Suppressor macrophage (primary cell): Measurements from ENCODE around the gene GOPC.
"Not testable (repeated sequence)": the region's sequence is repeated elsewhere in the genome, so short reads cannot be mapped to it uniquely, and the experiment has no call there.

ENCODE experiments used
- DNase-seq, 4 experiments: peaks; one replicate each; pipeline ENCODE4 v3.0.0-alpha.2; 2020 to 2022

The GOPC gene

DNA sequence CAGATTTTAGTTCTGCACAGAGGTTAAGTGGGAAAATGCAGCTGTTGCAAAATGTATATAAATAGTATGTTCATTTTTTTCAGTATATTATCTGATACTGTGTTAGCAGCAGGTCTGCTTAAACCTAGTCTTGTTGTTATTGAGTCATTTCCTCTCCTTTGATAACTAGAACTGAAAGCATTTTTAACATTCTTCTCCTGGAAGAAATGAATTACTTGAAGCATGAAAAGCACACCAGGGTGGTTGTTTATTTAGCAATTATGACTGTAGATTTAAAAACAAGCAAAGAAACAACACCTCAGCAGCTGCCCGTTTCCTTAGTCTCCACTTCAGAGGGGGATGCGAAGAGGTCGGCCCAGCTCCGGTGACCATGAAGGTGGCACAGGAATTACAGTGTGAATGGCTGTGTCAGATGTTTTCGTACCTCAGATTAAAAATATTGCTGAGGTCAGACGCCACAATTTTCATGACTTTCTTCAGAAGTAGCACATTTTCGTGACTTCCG is 53.5 kb downstream of the GOPC start:
- DNase-seq: no peak

DNA sequence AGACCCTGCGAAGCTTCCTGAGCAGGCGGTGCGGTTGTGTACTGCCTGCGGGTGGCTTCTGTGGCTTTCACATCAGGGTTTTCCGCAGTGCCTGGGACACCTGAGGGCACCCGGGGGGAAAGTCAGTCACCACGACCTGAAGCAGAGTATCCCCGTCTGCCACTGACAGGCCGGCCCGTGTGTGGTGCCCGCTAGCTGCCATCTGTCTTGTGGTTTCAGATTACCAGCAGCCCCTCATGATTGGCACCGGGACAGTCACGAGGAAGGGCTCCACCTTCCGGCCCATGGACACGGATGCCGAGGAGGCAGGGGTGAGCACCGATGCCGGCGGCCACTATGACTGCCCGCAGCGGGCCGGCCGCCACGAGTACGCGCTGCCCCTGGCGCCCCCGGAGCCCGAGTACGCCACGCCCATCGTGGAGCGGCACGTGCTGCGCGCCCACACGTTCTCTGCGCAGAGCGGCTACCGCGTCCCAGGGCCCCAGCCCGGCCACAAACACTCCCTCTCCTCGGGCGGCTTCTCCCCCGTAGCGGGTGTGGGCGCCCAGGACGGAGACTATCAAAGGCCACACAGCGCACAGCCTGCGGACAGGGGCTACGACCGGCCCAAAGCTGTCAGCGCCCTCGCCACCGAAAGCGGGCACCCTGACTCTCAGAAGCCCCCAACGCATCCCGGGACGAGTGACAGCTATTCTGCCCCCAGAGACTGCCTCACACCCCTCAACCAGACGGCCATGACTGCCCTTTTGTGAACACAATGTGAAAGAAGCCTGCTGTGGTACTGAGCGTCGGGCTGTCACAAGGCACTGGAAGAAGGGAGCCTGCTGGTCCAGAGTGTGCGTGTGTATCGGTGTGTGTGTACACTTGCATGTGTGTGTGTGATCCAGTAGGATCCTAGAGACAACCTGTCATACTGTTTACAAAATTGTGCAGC is 54.4 kb downstream of the GOPC start:
- peak; percentile 19 to 50 (median 34) for DNase-seq

DNA sequence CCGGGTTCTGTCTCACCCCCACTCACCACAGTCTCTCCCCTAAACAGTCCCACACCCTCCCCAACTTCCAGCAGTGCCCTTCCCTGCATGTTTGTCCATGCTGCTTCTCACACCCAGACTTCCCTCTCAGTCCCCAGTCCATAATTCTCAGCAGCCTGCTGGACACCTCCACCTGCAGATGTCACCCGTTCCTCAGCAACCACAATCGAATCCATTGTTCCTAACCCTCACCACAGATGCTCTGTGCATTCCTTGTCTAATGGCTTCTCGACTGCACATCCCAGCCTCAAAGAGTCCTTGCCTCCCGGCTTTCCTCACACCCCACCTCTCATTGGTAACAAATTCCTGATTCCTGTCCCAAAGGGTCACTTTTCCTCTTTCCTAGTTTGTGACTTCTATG is 55.6 kb downstream of the GOPC start:
- no peak for DNase-seq

DNA sequence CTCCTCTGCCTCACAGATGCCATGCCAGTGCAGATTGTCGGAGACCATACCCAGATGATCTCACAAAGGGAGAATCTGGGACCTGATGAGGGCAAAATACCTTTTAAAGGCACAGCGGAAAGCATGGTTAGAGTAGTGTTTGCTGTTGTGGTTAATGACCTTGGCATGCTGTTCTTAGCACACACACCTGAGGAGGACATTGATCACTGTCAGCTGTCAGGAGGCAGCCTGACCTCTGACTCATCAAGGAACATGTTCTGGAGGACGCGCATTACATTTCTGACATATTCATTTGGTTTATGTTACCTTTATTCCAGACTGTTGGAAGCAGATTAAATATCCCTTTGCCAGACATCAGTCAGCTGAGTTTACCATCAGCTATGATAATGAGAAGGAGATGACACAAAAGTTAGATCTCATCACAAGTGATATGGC is 57.1 kb downstream of the GOPC start:
- no peak for DNase-seq

DNA sequence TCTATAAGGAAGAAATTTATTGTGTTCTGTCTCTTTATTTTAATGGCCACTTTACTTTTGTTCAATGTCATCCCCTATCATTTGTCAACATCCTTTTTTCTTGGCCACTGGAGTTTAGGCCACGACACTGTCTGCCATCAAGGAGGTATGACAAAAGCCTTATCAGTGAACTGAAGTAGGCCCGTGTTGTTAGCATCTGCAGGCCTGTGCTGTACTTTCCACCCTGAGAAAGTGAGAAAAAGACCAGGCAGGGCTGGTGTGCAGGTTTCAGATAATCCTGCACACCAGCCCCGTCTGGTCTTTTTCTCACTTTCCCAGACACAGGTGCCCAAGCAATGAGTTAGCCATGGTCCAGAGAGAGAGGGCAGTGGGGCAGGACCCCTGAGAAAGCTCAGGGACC is 57.6 kb downstream of the GOPC start:
- no peak for DNase-seq

DNA sequence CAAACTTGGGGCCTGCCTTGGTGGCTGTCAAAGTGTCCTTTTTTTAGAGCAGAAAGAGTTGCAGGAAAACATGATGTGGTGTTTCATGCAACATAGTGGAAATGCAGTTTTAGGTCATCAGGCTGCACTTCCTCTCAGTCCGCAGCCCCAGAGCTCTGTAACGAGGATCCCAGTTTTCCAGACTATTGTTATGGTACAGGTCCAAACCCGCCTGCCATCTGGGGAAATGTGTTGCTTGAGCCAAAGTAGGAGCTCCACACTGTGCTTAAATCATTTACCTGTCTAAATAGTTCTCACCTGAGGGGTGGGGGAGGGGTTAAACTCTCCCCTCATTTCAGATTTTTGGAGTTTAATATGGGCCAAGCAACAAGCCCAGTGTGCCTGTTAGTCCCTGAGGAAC is 59.8 kb downstream of the GOPC start:
- no peak for DNase-seq

DNA sequence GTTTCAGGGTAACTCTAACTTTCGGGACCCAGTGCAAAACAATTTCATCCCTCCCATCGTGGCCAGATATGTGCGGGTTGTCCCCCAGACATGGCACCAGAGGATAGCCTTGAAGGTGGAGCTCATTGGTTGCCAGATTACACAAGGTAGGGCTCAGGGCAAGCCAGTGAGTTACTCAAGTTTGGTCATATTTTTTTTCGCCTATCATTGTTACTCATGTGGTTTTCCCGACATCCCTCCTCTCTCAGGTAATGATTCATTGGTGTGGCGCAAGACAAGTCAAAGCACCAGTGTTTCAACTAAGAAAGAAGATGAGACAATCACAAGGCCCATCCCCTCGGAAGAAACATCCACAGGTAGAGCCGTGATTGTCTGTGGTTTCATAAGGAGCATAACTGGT is 61.6 kb downstream of the GOPC start:
- DNase-seq: no peak

DNA sequence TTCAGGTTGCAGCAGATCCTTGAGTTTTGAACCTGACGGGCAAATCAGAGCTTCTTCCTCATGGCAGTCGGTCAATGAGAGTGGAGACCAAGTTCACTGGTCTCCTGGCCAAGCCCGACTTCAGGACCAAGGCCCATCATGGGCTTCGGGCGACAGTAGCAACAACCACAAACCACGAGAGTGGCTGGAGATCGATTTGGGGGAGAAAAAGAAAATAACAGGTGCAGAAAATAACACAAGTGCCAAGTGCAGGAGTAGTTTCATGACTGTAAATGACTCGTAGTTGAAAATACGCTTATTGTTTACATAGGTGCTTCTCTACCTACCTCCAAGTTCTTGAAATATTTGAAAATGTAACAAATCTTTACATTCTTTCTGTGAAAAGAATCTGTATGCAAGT is 63.7 kb downstream of the GOPC start:
- no peak for DNase-seq

DNA sequence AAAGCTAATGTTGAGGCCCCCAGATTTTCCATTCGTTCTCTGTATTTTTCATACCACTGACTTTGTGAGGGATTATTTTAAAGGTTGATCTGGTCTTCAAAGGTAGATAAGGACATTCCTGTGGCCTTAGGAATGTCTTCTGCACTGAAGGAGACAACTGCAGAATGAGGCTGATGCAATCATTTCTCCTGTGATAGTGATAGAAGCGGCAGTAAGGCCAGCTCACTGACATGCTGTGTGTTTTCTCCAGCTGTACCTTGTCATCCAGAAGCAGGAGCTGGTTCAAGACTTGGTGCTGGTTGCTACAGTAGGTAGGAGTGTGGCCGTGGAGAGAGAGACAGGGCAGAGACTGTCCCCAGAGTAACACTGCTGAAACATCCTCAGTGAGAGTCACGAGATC is 66.0 kb downstream of the GOPC start:
- DNase-seq: no peak

DNA sequence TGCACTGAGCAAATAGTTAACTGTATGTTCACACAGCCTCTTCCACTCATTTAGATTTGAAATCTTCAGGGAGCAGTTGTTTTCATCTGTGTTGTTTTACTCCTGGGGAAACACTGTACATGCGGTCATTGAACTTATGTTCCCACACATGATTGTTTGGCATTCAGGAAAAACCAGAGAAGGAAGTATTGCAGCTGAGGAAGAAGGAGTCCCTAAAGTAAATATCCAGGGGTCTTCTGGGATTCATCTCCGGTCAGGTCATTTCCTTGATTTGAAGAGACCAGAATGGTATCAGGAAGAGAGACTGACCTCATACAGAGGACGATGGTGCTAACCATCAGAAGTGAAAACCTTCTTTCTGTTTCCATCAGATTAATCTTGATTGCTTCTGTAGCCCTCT is 67.3 kb downstream of the GOPC start:
- DNase-seq: no peak

DNA sequence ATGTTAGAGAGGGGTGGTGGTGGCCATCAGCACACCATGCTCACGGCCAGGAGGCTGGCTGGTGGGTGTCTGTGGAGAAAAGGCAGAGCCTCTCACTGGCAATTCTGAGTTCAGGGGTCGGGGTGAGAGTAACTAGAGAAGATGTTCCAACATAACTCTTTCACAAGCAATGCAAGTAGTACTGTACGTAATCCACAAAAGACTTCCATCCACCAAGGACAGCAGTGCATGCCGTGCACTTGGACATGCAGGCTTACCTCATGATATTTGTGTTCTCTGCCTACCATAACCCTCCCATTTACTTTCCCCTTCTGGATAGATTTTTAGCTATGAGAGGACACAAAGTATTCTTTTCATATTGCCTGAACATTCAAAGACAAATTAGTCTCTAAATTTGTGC is 68.5 kb downstream of the GOPC start:
- DNase-seq: no peak

DNA sequence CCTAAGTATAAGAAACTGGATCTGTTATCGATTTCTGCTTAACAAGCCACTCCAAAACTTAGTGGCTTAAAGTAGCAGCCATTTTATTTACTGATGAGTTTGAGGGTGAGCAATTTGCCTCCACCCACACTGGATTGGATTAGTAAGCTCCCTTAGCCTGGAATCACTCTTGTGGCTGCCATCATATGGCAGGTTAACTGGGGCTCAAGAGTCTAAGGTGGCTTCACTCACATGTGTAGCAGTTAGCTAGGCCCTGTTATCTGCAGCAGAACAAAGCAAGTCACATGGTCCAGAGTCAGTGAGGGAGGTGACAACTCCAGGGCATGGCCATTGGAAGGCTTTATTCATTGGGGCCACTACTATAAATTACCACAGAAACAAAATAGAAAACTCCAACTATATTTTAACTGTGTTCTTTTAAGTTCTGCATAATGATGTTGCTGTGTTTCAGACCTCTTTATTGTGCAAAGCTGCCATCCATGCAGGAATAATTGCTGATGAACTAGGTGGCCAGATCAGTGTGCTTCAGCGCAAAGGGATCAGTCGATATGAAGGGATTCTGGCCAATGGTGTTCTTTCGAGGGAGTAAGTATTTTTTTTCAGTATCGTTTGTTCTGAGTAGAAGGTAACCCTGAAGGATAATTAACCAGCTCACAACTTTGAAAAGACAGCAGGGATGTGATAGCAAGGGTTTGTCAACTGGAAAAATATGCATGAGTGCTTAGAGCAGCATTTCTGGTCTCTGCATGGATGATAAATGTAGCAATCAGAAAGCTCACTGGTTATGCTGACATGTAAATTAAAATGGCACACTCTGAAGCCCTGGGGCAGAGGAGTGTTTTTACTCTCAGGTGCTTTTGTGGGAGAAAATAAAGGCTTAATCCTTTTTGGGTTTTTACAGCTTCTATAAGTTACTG is 70.2 kb downstream of the GOPC start:
- no peak for DNase-seq

DNA sequence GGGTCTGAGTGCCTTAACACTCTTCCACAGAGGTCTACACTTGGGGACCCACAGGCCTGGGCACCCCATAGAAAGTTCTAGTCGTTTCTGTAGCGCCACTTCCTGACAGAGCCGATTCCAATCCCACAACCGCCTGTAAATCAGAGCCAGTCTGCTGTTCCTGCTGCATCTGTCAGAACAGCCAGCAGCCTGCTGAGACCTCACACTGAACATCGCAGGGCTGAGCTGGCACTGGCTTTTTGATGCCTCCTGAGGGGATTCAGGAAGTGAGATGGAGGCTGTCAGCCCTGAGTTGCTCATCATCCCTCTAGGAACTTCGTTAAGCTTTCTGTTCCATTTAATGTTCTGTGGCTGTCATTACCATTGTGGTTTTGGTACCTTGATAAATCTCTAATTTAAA is 71.0 kb downstream of the GOPC start:
- DNase-seq: no peak

DNA sequence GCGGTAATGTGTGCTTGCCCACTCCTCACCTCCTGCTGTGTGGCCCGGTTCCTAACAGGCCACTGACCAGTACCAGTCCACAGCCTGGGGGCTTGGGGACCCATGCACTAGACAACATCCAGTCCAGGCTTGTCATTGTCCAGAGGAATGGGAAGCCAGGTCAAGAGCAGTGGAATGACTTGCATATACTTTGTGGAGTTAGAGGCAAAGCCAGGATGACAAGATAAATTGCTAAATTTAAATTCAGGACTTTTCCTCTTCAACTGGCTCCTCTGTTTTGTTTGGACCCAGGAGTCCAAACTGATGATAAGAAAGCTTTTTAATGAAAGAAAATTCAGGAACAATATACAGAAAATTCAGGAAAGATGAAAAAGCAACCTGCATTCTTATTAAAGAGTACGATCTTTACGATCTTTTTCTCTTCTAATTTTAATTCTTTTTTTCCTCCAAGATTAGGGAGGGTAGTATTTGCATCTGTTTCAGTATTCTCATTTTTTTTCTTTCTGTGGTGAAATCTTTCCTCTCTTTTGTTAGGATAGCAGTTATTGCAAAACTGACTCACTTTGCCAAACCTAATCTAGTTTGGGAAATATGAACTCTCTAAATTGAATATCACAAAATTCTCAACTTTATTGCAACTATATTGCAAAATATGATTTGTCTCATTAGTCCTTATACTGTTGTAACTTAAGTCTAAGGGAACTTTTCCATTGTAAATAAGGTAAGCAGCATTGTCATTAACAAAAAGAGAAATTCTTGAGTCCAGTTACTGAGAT is 71.7 kb downstream of the GOPC start:
- DNase-seq: no peak

DNA sequence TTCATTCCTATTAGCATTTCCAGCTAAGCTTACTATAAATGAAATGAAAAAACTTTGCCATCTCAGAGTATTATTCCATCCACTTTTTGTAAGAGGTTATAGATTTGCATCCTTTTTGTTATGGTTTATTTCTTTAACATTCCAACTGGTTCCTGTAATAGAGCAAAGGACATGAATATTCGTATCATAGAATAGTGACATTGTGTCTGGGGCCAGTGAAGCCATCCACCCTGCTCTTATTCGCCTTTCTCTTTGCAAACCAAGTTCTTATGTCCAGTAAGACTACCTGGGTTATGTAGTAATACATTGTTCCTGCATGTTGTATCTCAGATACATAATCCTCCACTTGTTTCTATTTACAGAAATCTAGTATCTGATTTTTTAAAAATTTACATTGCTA is 76.7 kb downstream of the GOPC start:
- no peak for DNase-seq

DNA sequence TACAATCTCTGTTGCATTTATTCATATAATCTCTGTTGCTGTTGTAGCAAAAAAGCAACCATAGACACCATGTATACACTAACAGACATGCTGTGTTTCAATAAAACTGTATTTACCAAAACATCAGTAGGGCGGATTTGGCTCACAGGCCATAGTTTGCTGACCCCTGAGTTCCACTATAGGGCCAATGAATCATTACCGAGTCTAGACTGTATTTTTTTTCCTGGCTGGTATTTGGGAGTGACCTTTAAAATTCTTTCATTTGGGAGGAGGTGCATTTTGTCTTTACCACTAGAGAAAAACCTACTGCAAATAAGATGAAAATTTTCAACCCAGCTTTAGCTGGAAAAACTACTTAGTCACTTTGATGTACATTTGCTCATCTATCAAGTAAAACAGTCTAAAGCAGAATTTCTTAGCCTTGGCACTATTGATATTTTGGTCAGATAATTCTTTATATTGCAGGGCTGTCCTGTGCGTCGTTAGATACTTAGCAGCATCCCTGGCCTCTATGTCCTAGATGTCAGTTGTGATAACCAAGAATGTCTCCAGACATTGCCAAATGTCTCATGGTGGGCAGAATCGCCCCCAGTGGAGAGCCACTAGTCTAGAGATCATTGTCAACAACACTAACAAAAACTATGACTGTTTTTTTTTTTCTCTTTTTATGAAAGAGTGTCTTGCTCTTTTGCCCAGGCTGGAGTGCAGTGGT is 80.4 kb downstream of the GOPC start:
- DNase-seq: no peak

DNA sequence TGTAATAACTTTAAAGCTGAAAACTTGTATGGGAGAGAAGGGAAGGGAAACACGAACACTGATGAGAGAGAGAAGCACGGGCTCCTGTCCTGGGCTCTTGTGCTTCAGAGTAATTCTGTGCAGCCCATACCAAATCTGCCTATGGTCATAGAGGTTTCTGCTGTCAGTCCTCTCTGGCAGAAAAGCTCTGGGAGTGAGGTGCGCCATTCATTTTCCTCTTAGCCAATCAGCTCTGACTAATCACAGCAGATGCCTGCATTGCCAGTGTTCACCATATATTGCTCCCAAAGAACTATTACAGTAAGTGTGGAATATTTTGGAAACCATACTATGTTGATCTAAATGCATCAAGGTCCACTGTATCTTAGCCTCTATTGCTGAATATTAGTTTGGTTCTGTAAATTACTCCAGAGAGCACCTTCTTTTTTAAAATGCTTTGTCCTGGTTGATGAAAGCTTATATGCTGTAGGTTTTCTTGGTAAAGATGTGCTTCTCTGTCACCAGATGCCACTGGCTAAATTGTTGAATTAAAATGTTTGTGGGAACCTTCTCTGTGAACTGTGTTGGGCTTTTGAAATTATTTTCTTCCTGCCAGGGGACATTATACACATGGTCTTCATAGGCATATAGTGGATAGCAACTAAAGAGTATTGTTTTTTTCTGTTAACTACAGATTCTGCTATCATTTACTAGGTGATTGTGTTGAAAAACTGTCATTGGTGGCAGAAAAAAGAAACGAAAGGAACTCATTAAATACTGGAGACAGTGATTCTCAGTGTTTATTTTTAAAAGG is 81.5 kb downstream of the GOPC start:
- DNase-seq: no peak

DNA sequence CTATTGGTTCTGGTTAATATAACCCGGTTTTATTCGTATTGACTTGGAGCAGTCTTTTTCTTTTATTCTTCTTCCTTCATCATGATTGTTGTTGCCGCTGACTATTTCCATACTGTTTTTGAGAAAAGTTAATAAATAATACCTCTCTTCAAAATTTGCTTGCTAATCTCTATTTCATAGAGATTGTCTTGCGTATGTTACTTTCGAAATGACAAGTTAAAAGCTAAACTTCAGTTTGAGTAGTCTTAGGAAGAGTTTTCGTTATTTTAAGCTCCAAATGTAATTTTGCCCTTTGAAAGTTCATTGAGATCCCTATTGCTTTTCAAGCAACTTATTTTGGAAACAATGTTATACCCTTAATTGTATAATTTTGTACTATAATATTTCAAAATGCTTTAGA is 83.4 kb downstream of the GOPC start:
- no peak for DNase-seq

DNA sequence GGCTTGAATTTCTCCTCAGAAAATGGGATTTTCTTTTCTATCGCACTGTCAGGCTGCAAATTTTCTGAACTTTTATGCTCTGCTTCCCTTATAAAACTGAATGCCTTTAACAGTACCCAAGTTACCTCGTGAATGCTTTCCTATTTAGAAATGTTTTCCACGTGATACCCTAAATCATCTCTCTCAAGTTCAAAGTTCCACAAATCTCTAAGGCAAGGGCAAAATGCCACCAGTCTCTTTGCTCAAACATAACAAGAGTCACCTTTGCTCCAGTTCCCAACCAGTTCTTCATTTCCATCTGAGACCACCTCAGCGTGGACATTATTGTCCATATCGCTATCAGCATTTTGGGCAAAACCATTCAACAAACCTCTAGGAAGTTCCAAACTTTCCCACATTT is 84.3 kb downstream of the GOPC start:
- DNase-seq: not testable (repeated sequence)

DNA sequence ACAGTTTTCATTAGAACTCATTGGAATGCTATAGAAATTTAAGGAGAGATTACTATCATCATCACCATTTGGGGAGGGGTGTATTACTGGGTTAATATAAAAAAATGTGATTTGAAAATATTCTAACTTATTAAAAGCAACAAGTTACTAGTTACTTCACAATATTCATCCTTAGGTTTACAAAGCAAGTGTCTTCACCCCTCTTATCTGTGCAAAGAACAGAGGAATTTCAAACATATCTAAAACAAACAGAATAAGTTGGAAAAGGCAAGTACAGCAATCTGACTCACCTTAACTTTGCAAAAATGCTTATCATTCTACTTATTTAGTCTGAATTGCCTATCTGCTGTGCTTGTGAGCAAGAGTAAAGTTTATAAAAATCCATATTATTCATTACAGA is 87.0 kb downstream of the GOPC start:
- DNase-seq: no peak

DNA sequence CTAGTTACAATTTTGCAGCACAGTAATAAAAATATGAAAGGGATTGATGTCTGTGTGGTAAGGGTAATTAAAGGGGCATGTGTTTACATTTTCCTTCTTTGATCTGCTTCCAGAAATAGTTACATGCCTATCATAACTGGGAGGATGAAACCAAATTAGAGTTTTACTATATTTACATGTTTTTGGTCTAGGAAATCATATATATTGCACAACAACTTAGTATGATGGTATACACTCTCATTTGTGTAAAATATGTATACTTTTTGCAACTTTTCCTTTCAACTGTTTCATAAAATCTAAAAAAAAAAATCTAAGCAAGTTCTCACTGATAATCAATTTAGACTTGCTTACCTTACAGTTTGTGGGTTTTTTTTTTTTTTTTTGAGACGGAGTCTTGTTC is 87.7 kb downstream of the GOPC start:
- no peak for DNase-seq
